GM23338 (cell line): Measurements from ENCODE around the gene SOHLH2.

Source experiments
- CREB1 ChIP-seq: fragments of 250-450 bp; sonication (Bioruptor Pico); IDR thresholded peaks from 2 replicates; pipeline ENCODE4 v1.5.0; 2020; ENCODE audit warnings: low read depth, mild to moderate bottlenecking, moderate library complexity
- CTCF ChIP-seq, 2 experiments: fragments of 200-600 bp in 1 of 2; sonication (generic) in 1 of 2; conservative IDR thresholded peaks; 2 replicates each; pipeline versions ENCODE4 v1.5.1 to v1.6.1; 2016 to 2017; ENCODE audit warnings: antibody characterized with exemption in 2 of 2, low read depth in 2 of 2, mild to moderate bottlenecking in 2 of 2, moderate library complexity in 1 of 2
- EZH2 ChIP-seq: fragments of 200-600 bp; sonication (generic); IDR thresholded peaks from one replicate; pipeline ENCODE4 v1.8.0; 2017; ENCODE audit warnings: antibody characterized with exemption, mild to moderate bottlenecking, low read depth; ENCODE audit not compliant: unreplicated experiment
- POLR2AphosphoS5 ChIP-seq: IDR thresholded peaks from 2 replicates; pipeline ENCODE4 v1.6.1; 2016; ENCODE audit warnings: antibody characterized with exemption, low read depth
- REST ChIP-seq: IDR thresholded peaks from one replicate; pipeline ENCODE4 v1.6.1; 2018; ENCODE audit warnings: antibody characterized with exemption; ENCODE audit not compliant: unreplicated experiment

GRCh38 chr13:36146511-36147269, 67.7 kb downstream of the SOHLH2 start:
- TF ChIP-seq CTCF (conservative IDR thresholded peaks at IDR 0.05; ENCODE audit: low read depth in 2 of 2) (no peak), REST (no peak), EZH2 (no peak), POLR2AphosphoS5 (no peak), CREB1 (CRISPR knock-in tag) (no peak)
